GM23338 (cell line): Measurements from ENCODE around the gene RFNG. TPM values are rescaled to one million over a fixed set of nuclear protein-coding genes. Genes with fewer than 3 reads are reported as not detected.

ENCODE experiments used
- ATAC-seq: fragments of 200-7000 bp; cut with Tn5 transposase; 3 replicates; pipeline ENCODE4 v1.9.1; 2020
- DNase-seq: peaks from one replicate; pipeline ENCODE4 v3.0.0-alpha.2; 2015; ENCODE audit warnings: low spot score
- H2AFZ ChIP-seq: fragments of 200-600 bp; sonication (generic); 2 replicates; pipeline ENCODE4 v1.8.0; 2016; ENCODE audit warnings: antibody characterized with exemption, mild to moderate bottlenecking, moderate library complexity
- H3F3A ChIP-seq: fragments of 200-600 bp; sonication (generic); replicated peaks from 2 replicates; pipeline ENCODE4 v1.8.0; 2017; ENCODE audit warnings: antibody characterized with exemption, mixed run types, low read depth
- H3K27ac ChIP-seq: fragments of 200-600 bp; sonication (generic); 2 replicates; pipeline ENCODE4 v1.6.1; 2016; ENCODE audit warnings: low read depth
- H3K27me3 ChIP-seq: fragments of 200-600 bp; sonication (generic); 2 replicates; pipeline ENCODE4 v1.8.0; 2016; ENCODE audit warnings: mild to moderate bottlenecking, mixed run types, moderate library complexity; ENCODE audit not compliant: insufficient read depth
- H3K36me3 ChIP-seq: fragments of 200-600 bp; sonication (generic); 2 replicates; pipeline ENCODE4 v1.8.0; 2016; ENCODE audit warnings: mild to moderate bottlenecking; ENCODE audit not compliant: insufficient read depth
- H3K4me1 ChIP-seq: fragments of 200-600 bp; sonication (generic); 2 replicates; pipeline ENCODE4 v1.8.0; 2016; ENCODE audit warnings: mild to moderate bottlenecking, moderate library complexity; ENCODE audit not compliant: insufficient read depth
- H3K4me2 ChIP-seq: fragments of 200-600 bp; sonication (generic); 2 replicates; pipeline ENCODE4 v1.7.1; 2017; ENCODE audit warnings: mixed run types
- H3K4me3 ChIP-seq: fragments of 200-600 bp; sonication (generic); 2 replicates; pipeline ENCODE4 v1.6.1; 2016; ENCODE audit warnings: mixed run types
- H3K79me2 ChIP-seq: fragments of 200-600 bp; sonication (generic); replicated peaks from 2 replicates; pipeline ENCODE4 v1.8.0; 2017; ENCODE audit warnings: mild to moderate bottlenecking; ENCODE audit not compliant: insufficient read depth
- H3K9me2 ChIP-seq: fragments of 200-600 bp; sonication (generic); 2 replicates; pipeline ENCODE4 v1.8.0; 2017; ENCODE audit not compliant: insufficient read depth
- H4K20me1 ChIP-seq: fragments of 200-600 bp; sonication (generic); replicated peaks from 2 replicates; pipeline ENCODE4 v1.8.0; 2017; ENCODE audit warnings: mild to moderate bottlenecking; ENCODE audit not compliant: insufficient read depth
- H3K27ac Mint-ChIP-seq: 2 replicates; pipeline ENCODE4 v1.8.0; 2020; ENCODE audit warnings: inconsistent platforms, mild to moderate bottlenecking, moderate library complexity, mixed read lengths
- H3K27me3 Mint-ChIP-seq: 3 replicates; pipeline ENCODE4 v1.8.0; 2022; ENCODE audit warnings: low read depth, mild to moderate bottlenecking, moderate library complexity, mixed read lengths, inconsistent platforms; ENCODE audit not compliant: insufficient read depth, poor library complexity
- H3K36me3 Mint-ChIP-seq: 3 replicates; pipeline ENCODE4 v1.8.0; 2021; ENCODE audit warnings: low read depth, mild to moderate bottlenecking, inconsistent platforms, moderate library complexity, mixed read lengths
- H3K4me1 Mint-ChIP-seq: 3 replicates; pipeline ENCODE4 v1.8.0; 2020; ENCODE audit warnings: mild to moderate bottlenecking, inconsistent platforms, mixed read lengths
- H3K4me3 Mint-ChIP-seq: 3 replicates; pipeline ENCODE4 v1.8.0; 2021; ENCODE audit warnings: moderate library complexity, mild to moderate bottlenecking, inconsistent platforms, mixed read lengths
- H3K9me3 Mint-ChIP-seq: 3 replicates; pipeline ENCODE4 v1.8.0; 2020; ENCODE audit warnings: moderate library complexity, mild to moderate bottlenecking, inconsistent platforms, mixed read lengths
- EZH2phosphoT487 ChIP-seq: fragments of 200-600 bp; sonication (generic); IDR thresholded peaks from one replicate; pipeline ENCODE4 v1.8.1; 2018; ENCODE audit warnings: antibody characterized with exemption; ENCODE audit not compliant: unreplicated experiment
- JUNB ChIP-seq: IDR thresholded peaks from one replicate; pipeline ENCODE4 v1.6.1; 2016; ENCODE audit warnings: antibody characterized with exemption; ENCODE audit not compliant: unreplicated experiment
- POLR2AphosphoS5 ChIP-seq: IDR thresholded peaks from 2 replicates; pipeline ENCODE4 v1.6.1; 2016; ENCODE audit warnings: antibody characterized with exemption, low read depth
- ZNF114 ChIP-seq: fragments of 250-450 bp; sonication (Bioruptor Pico); IDR thresholded peaks from 2 replicates; pipeline ENCODE4 v1.5.0; 2020; ENCODE audit warnings: mild to moderate bottlenecking, moderate library complexity
- ZNF462 ChIP-seq: fragments of 250-450 bp; sonication (Bioruptor Pico); IDR thresholded peaks from 2 replicates; pipeline ENCODE4 v1.5.0; 2020; ENCODE audit warnings: mild to moderate bottlenecking, moderate library complexity
- polyA plus RNA-seq: library from polyadenylated mRNA; unstranded; fragments of >200 nt; fragmentation: Nextera tagmentation; extraction: Ambion mirVana; gene quantifications from 2 replicates; pipeline ENCODE4 v1.2.1, GENCODE V29; 2016
- total RNA-seq: library from RNA; depleted of rRNA; stranded (reverse); fragments of >200 nt; shearing (Covaris generic); gene quantifications from 2 replicates; pipeline ENCODE4 v1.2.3, GENCODE V29; 2014
- TF ChIP-seq, protein P1 (sequence below): IDR thresholded peaks from 2 replicates; pipeline ENCODE4 v1.6.1; 2016; ENCODE audit warnings: antibody characterized with exemption

Gene RFNG
- total and polyA plus RNA-seq, 2 experiments from 2014 or later = 18.0 to 44.7 TPM

DNA sequence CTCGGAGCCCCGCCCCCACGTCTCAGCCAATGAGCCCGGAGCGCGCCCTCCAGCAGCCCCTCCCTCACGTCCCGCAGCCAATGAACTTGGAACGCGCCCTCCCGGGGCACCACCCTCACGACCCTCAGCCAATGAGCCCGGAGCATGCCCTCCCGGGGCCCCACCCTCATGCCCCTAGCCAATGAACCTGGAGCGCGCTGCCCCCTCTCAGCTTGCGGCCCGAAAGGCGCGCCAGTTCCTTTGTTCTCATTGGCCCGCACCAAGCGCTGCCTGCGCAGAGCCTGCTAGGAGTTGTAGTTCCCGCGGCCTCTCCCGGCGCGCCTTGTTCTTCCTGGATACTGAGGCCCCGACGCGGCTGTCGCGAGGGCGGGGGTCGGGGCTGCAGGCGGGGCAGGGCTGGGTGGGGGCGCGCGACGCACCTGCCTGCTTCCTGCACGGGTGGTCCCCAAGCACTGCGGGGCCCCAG lies 28.6 kb downstream of the RFNG start, which contains the start of gene LRRC45:
TSS of gene LRRC45 (plus strand) at position 325 of the 466 bp plus-strand sequence. CDS start 339 bp downstream, outside the sequence.
- H3K4me2 ChIP-seq = peak within 1 kb of the TSS; percentile 95
- no peaks in the 10 kb centered on the region for H3K27me3 ChIP-seq
- H3K9me2 ChIP-seq = no peaks in the 10 kb centered on the region
- ATAC-seq (peak; percentile 82), DNase-seq (peak; percentile 100)
- TF ChIP-seq, protein P1, sequence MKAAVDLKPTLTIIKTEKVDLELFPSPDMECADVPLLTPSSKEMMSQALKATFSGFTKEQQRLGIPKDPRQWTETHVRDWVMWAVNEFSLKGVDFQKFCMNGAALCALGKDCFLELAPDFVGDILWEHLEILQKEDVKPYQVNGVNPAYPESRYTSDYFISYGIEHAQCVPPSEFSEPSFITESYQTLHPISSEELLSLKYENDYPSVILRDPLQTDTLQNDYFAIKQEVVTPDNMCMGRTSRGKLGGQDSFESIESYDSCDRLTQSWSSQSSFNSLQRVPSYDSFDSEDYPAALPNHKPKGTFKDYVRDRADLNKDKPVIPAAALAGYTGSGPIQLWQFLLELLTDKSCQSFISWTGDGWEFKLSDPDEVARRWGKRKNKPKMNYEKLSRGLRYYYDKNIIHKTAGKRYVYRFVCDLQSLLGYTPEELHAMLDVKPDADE = peak; percentile 80
- TF ChIP-seq POLR2AphosphoS5 = no peak; the same call in 1 of the 2 replicates
- no peaks in the 10 kb centered on the region for H3K36me3 ChIP-seq
- H3K27ac ChIP-seq = no peak within 1 kb of the TSS
- H3K4me1 ChIP-seq = peaks cover 5% of the 10 kb centered on the region; the same call in 1 of the 2 replicates
- Mint-ChIP-seq H3K4me1 (peaks cover 11% of the 10 kb centered on the region), H3K36me3 (peaks cover 6% of the 10 kb centered on the region), H3K27me3 (peaks cover 27% of the 10 kb centered on the region), H3K9me3 (no peaks in the 10 kb centered on the region; the same call in 2 of the 3 replicates), H3K27ac (peak within 1 kb of the TSS; percentile 84), H3K4me3 (peak within 1 kb of the TSS; percentile 85)
- H4K20me1 ChIP-seq = peaks cover 3% of the 10 kb centered on the region
- peaks cover 13% of the 10 kb centered on the region; the same call in 1 of the 2 replicates for H3F3A ChIP-seq
- H3K79me2 ChIP-seq = peaks cover 15% of the 10 kb centered on the region
- peak within 1 kb of the TSS; percentile 98 for H3K4me3 ChIP-seq
- peak within 1 kb of the TSS; percentile 86 for H2AFZ ChIP-seq

GRCh38 chr17:82022310-82022980 lies 29.2 kb downstream of the RFNG start, which contains the start of gene CENPX:
Gene CENPX, minus strand, starts transcription at chr17:82022878. Its CDS starts 17 bp downstream, at chr17:82022861.
- H3K36me3 Mint-ChIP-seq = peaks cover 6% of the 10 kb centered on the region
- peak within 1 kb of the TSS; percentile 95 for H3K4me2 ChIP-seq
- peaks cover 15% of the 10 kb centered on the region for H3K79me2 ChIP-seq
- TF ChIP-seq ZNF462 (CRISPR knock-in tag) (no peak), EZH2phosphoT487 (no peak), POLR2AphosphoS5 (peak; percentile 65), ZNF114 (CRISPR knock-in tag) (no peak), JUNB (no peak)
- TF ChIP-seq, protein P1 = no peak
- H3K27me3 Mint-ChIP-seq = peaks cover 23% of the 10 kb centered on the region
- no peaks in the 10 kb centered on the region for H3K27me3 ChIP-seq
- H2AFZ ChIP-seq = peak within 1 kb of the TSS; percentile 86
- H3K4me1 Mint-ChIP-seq = peaks cover 11% of the 10 kb centered on the region
- no peak for DNase-seq
- peak within 1 kb of the TSS; percentile 84 for H3K27ac Mint-ChIP-seq
- peak within 1 kb of the TSS; percentile 98 for H3K4me3 ChIP-seq
- peak; percentile 65 for ATAC-seq
- H3F3A ChIP-seq = peaks cover 13% of the 10 kb centered on the region; the same call in 1 of the 2 replicates
- H4K20me1 ChIP-seq = peaks cover 3% of the 10 kb centered on the region
- H3K4me1 ChIP-seq = peaks cover 5% of the 10 kb centered on the region; the same call in 1 of the 2 replicates
- H3K9me2 ChIP-seq = no peaks in the 10 kb centered on the region
- H3K9me3 Mint-ChIP-seq = no peaks in the 10 kb centered on the region; the same call in 2 of the 3 replicates
- H3K27ac ChIP-seq = no peak within 1 kb of the TSS
- H3K36me3 ChIP-seq = no peaks in the 10 kb centered on the region
- peak within 1 kb of the TSS; percentile 85 for H3K4me3 Mint-ChIP-seq
